Keratinocyte (primary cell): ENCODE results near the gene PPP1R7. TPM values are rescaled to one million over a fixed set of nuclear protein-coding genes. Genes with fewer than 3 reads are reported as not detected.

ENCODE experiments used
- DNase-seq: peaks from one replicate; pipeline ENCODE4 v3.0.0-alpha.2; 2011; ENCODE audit warnings: low read depth, missing footprints, low spot score
- FAIRE-seq: peaks from 2 replicates; lab custom pipeline; 2011; peaks lifted over from hg19 to GRCh38; lab: Jason Lieb, UNC
- H2AFZ ChIP-seq: 2 replicates; pipeline ENCODE4 v1.6.0; 2012; ENCODE audit warnings: low read length, control low read depth, inconsistent platforms; ENCODE audit not compliant: control insufficient read depth
- H3K27ac ChIP-seq: 2 replicates; pipeline ENCODE4 v1.5.1; 2011; ENCODE audit warnings: low read length; ENCODE audit not compliant: control insufficient read depth, insufficient read depth
- H3K27me3 ChIP-seq: 3 replicates; pipeline ENCODE4 v1.6.0; 2011; ENCODE audit warnings: low read length; ENCODE audit not compliant: control insufficient read depth, insufficient read depth; ENCODE audit errors: extremely low read depth
- H3K36me3 ChIP-seq, 2 experiments: 2 replicates in 1 of 2; 3 replicates in 1 of 2; pipeline ENCODE4 v1.5.1; 2011; ENCODE audit warnings: low read length in 2 of 2, mild to moderate bottlenecking in 1 of 2; ENCODE audit not compliant: control insufficient read depth in 2 of 2, insufficient read depth in 2 of 2; ENCODE audit errors: extremely low read depth in 1 of 2
- H3K4me1 ChIP-seq: 3 replicates; pipeline ENCODE4 v1.5.1; 2011; ENCODE audit warnings: low read length; ENCODE audit not compliant: control insufficient read depth, insufficient read depth; ENCODE audit errors: extremely low read depth
- H3K4me2 ChIP-seq: 3 replicates; pipeline ENCODE4 v1.6.0; 2011; ENCODE audit warnings: low read depth, low read length; ENCODE audit not compliant: control insufficient read depth, insufficient read depth; ENCODE audit errors: extremely low read depth
- H3K4me3 ChIP-seq, 3 experiments: fragments of 200-600 bp in 1 of 3; sonication (generic) in 1 of 3; 2 replicates in 2 of 3; 3 replicates in 1 of 3; pipeline ENCODE4 v1.5.1; 2011 to 2016; ENCODE audit warnings: low read length in 3 of 3, mild to moderate bottlenecking in 3 of 3, control low read depth in 2 of 3, inconsistent platforms in 1 of 3, low read depth in 1 of 3, mixed read lengths in 1 of 3, mixed run types in 1 of 3, moderate library complexity in 1 of 3; ENCODE audit not compliant: control insufficient read depth in 2 of 3, insufficient read depth in 2 of 3; ENCODE audit errors: extremely low read depth in 1 of 3
- H3K79me2 ChIP-seq: 2 replicates; pipeline ENCODE4 v1.6.0; 2012; ENCODE audit warnings: low read length; ENCODE audit not compliant: control insufficient read depth, insufficient read depth
- H3K9ac ChIP-seq: 3 replicates; pipeline ENCODE4 v1.6.0; 2011; ENCODE audit warnings: low read length; ENCODE audit not compliant: control insufficient read depth, insufficient read depth; ENCODE audit errors: extremely low read depth
- H3K9me1 ChIP-seq: 3 replicates; pipeline ENCODE4 v1.6.0; 2011; ENCODE audit warnings: low read length; ENCODE audit not compliant: control insufficient read depth, insufficient read depth; ENCODE audit errors: extremely low read depth
- H3K9me3 ChIP-seq: 2 replicates; pipeline ENCODE4 v1.5.1; 2012; ENCODE audit warnings: low read depth, low read length; ENCODE audit not compliant: control insufficient read depth
- H4K20me1 ChIP-seq: 3 replicates; pipeline ENCODE4 v1.6.0; 2011; ENCODE audit warnings: low read length; ENCODE audit not compliant: control insufficient read depth, insufficient read depth; ENCODE audit errors: extremely low read depth
- EZH2 ChIP-seq: IDR thresholded peaks from one replicate; pipeline ENCODE4 v1.6.1; 2012; ENCODE audit warnings: inconsistent platforms, mild to moderate bottlenecking, low read length, moderate library complexity
- dilution Hi-C: fragments of 300-500 bp; cut with MboI; formaldehyde crosslinking; loops from one replicate; pipeline ENCODE4 v1.7.0; 2020; ENCODE audit warnings: low sequenced_read_pairs; ENCODE audit not compliant: extremely low pct_ligation_motif_present
- polyA plus RNA-seq, 5 experiments: library from polyadenylated mRNA; depleted of rRNA in 3 of 5; stranded (reverse) in 3 of 5; stranded (forward) in 1 of 5; unstranded in 1 of 5; fragments of >200 nt; gene quantifications; 1 replicate in 1 of 5; 2 replicates in 3 of 5; 3 replicates in 1 of 5; pipeline versions ENCODE4 v1.2.1 to v1.2.3, GENCODE V29; 2011 to 2012; ENCODE audit warnings: missing spikeins in 2 of 5, low read depth in 1 of 5, low replicate concordance in 1 of 5
- TF ChIP-seq, protein P1 (sequence below), 3 experiments: IDR thresholded peaks in 1 of 3; conservative IDR thresholded peaks in 1 of 3; optimal IDR thresholded peaks in 1 of 3; 2 replicates in 2 of 3; 3 replicates in 1 of 3; pipeline versions ENCODE3 to v1.5.1; 2011; ENCODE audit warnings: low read length in 3 of 3, mild to moderate bottlenecking in 3 of 3, moderate library complexity in 2 of 3, control low read depth in 1 of 3, inconsistent platforms in 1 of 3; ENCODE audit not compliant: insufficient read depth in 2 of 3; ENCODE audit errors: extremely low read depth in 1 of 3

Gene PPP1R7
- polyA plus RNA-seq, 1 donor (not counting 4 experiments of a cell fraction or from before 2014, with no cell fraction given), result 84.9 TPM

DNA sequence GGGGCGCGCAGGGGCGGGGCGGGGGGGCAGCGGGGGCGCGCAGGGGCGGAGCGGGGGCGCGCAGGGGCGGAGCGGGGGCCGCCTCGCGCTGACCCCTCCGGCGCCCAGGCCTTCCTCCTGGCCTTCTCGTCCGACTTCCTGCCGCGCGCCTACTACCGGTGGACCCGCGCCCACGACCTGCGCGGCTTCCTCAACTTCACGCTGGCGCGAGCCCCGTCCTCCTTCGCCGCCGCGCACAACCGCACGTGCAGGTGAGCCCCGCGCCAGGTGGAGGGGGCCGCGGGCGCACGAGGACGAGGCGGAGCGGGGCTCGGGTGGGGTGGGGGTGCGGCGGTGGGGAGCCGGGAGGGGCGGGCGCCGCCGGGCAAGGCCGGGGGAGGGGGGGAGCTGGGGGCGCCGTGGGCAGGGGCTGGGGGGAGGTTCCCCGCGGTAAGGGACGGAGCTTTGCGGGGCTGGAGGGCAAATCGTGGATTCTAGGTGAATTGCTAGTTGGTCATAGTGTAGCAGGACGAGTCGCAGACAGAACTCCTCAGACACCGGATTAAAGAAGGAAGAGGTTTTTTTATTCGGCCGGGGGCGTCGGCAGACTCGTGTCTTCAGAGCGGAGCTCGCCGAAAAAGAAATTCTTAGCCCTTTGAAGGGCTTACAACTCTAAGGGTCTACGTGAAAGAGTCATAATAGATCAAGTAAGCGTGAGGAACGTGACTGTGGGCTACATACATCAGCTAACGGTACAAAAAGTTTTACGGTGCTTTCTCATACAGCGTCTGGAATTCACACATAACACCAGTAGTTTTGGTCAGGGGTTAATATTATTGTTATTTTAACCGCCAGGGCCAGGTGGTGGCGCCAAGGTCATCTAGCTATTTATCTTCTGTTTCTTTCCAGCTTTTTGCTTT is 68.1 kb downstream of the PPP1R7 start:
- Histone ChIP-seq H3K9ac (no peak overlapping the region), H3K27ac (no peak overlapping the region)

DNA sequence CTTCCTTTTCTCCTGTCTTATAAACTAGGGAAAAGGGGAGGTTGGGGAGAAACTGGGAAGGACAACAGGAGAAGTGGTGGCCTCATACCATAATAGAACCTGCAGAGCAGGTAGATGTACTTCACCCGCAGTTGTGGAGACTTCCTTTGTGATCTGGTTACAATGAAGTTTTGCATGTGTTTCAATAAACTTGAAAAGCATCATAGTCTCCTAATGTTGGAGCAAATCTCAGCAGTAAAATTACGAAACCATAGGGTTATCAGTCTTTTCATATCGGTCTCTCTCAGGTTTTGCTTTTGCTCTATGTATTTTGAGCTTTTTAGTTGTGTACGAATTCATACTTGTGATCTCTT is 68.7 kb downstream of the PPP1R7 start:
- no peaks in the 10 kb centered on the region for H4K20me1 ChIP-seq
- H3K4me2 ChIP-seq, result peak overlapping the region; percentile 78
- H3K36me3 ChIP-seq, result no peaks in the 10 kb centered on the region
- no peak overlapping the region for H3K27ac ChIP-seq
- H2AFZ ChIP-seq, result no peak overlapping the region
- H3K9me1 ChIP-seq, result no peaks in the 10 kb centered on the region
- H3K9ac ChIP-seq, result no peak overlapping the region
- H3K4me3 ChIP-seq, result peak overlapping the region in 1 of 3 experiments; percentile 51
- peaks cover 4% of the 10 kb centered on the region for H3K4me1 ChIP-seq
- H3K27me3 ChIP-seq, result peaks cover 26% of the 10 kb centered on the region
- no peak for DNase-seq
- FAIRE-seq, result no peak
- no peaks in the 10 kb centered on the region for H3K9me3 ChIP-seq
- H3K79me2 ChIP-seq, result no peaks in the 10 kb centered on the region
- no peak for TF ChIP-seq EZH2
- TF ChIP-seq, protein P1, sequence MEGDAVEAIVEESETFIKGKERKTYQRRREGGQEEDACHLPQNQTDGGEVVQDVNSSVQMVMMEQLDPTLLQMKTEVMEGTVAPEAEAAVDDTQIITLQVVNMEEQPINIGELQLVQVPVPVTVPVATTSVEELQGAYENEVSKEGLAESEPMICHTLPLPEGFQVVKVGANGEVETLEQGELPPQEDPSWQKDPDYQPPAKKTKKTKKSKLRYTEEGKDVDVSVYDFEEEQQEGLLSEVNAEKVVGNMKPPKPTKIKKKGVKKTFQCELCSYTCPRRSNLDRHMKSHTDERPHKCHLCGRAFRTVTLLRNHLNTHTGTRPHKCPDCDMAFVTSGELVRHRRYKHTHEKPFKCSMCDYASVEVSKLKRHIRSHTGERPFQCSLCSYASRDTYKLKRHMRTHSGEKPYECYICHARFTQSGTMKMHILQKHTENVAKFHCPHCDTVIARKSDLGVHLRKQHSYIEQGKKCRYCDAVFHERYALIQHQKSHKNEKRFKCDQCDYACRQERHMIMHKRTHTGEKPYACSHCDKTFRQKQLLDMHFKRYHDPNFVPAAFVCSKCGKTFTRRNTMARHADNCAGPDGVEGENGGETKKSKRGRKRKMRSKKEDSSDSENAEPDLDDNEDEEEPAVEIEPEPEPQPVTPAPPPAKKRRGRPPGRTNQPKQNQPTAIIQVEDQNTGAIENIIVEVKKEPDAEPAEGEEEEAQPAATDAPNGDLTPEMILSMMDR (optimal IDR thresholded peaks at IDR 0.05 in 1 of 3, IDR thresholded peaks at IDR 0.05 in 1 of 3, conservative IDR thresholded peaks at IDR 0.05 in 1 of 3; ENCODE audit: extremely low read depth in 1 of 3, insufficient read depth in 2 of 3, low read length in 3 of 3), result no peak
- dilution Hi-C loops, result no loop called here

More for the DNA sequence above, 68.1 kb downstream of the PPP1R7 start:
- dilution Hi-C loops, result no loop called here
- Histone ChIP-seq H4K20me1 (no peaks in the 10 kb centered on the region), H3K4me3 (peak overlapping the region; percentile 40 to 51 (median 50)), H3K9me1 (no peaks in the 10 kb centered on the region), H3K9me3 (no peaks in the 10 kb centered on the region), H3K27me3 (peaks cover 32% of the 10 kb centered on the region), H2AFZ (peak overlapping the region; percentile 46), H3K36me3 (no peaks in the 10 kb centered on the region), H3K79me2 (no peaks in the 10 kb centered on the region), H3K4me1 (no peaks in the 10 kb centered on the region), H3K4me2 (peak overlapping the region; percentile 78)
- FAIRE-seq, result no peak
- TF ChIP-seq, protein P1 (optimal IDR thresholded peaks at IDR 0.05 in 1 of 3, IDR thresholded peaks at IDR 0.05 in 1 of 3, conservative IDR thresholded peaks at IDR 0.05 in 1 of 3; ENCODE audit: extremely low read depth in 1 of 3, insufficient read depth in 2 of 3, low read length in 3 of 3), result peak in 2 of 3 experiments; percentile 6 to 42
- TF ChIP-seq EZH2, result no peak
- no peak for DNase-seq
